ENCODE data around the gene E2F4. TPM values are rescaled to one million over a fixed set of nuclear protein-coding genes. Genes with fewer than 3 reads are reported as not detected.

Gene E2F4
- total and polyA plus RNA-seq, 9 of the 15 experiments (the other 6 are each of a cell fraction or from before 2014, with no cell fraction given): 9.7 to 139 (median 106) TPM

- TF ChIP-seq ELF1 (tag; IDR thresholded peaks at IDR 0.05): peak; percentile 97
- TF ChIP-seq HCFC1 (IDR thresholded peaks at IDR 0.05; ENCODE audit: low read depth, low read length): peak; percentile 78
- TF ChIP-seq PRDM10 (IDR thresholded peaks at IDR 0.05; ENCODE audit: partially characterized antibody): no peak
- no peak; the same call in 1 of the 2 replicates for TF ChIP-seq NFE2 (IDR thresholded peaks at IDR 0.05; ENCODE audit: low read depth)
- TF ChIP-seq TSC22D4 (tag; IDR thresholded peaks at IDR 0.05): no peak
- no peak for TF ChIP-seq ZNF124 (CRISPR knock-in tag; IDR thresholded peaks at IDR 0.05)
- no peak for TF ChIP-seq CREB3 (tag; conservative IDR thresholded peaks at IDR 0.05; ENCODE audit: low read depth)
- TF ChIP-seq DDX20 (tag; IDR thresholded peaks at IDR 0.05; ENCODE audit: low read depth): no peak
- no peak for TF ChIP-seq ZC3H8 (IDR thresholded peaks at IDR 0.05)
- TF ChIP-seq ZNF589 (CRISPR knock-in tag; IDR thresholded peaks at IDR 0.05; ENCODE audit: low read depth): no peak
- TF ChIP-seq MAFG (tag; conservative IDR thresholded peaks at IDR 0.05): no peak
- no peak for TF ChIP-seq ZNF23 (CRISPR knock-in tag; IDR thresholded peaks at IDR 0.05)
- no peak for TF ChIP-seq SFPQ (IDR thresholded peaks at IDR 0.05; ENCODE audit: low read depth, low read length)
- no peak for TF ChIP-seq ZNF324 (CRISPR knock-in tag; IDR thresholded peaks at IDR 0.05)
- no peak for TF ChIP-seq BACH1 (tag; IDR thresholded peaks at IDR 0.05)
- peak; percentile 74 for TF ChIP-seq SMAD4 (CRISPR knock-in tag; conservative IDR thresholded peaks at IDR 0.05)
- TF ChIP-seq STAT5B (CRISPR knock-in tag; IDR thresholded peaks at IDR 0.05): no peak
- TF ChIP-seq ZBTB8A (IDR thresholded peaks at IDR 0.05; ENCODE audit: partially characterized antibody): no peak
- TF ChIP-seq FOXJ3 (CRISPR knock-in tag; IDR thresholded peaks at IDR 0.05): no peak
- no peak for TF ChIP-seq NCOA4 (IDR thresholded peaks at IDR 0.05; ENCODE audit: partially characterized antibody)
These were observed at the start of gene E2F4 (continued) for GRCh38 chr16:67191995-67192681.
